Gastrocnemius medialis (tissue), 4 donors: ENCODE results near the gene ARHGAP25. TPM values are rescaled to one million over a fixed set of nuclear protein-coding genes. Genes with fewer than 3 reads are reported as not detected.

Source experiments
- ATAC-seq, 2 donors: fragments of 150-250 bp; one replicate each; pipeline ENCODE4 v1.9.1; 2016
- DNase-seq, 2 donors: peaks; one replicate each; pipeline ENCODE4 v3.0.0-alpha.2; 2019
- H3K27ac ChIP-seq, 4 donors: fragments of 200-600 bp; sonication (generic); 1 replicate in 1 of 4; 2 replicates in 3 of 4; pipeline ENCODE4 v1.5.1; 2016 to 2018; ENCODE audit warnings: mild to moderate bottlenecking in 2 of 4, moderate library complexity in 1 of 4
- H3K27me3 ChIP-seq, 3 donors: fragments of 200-600 bp; sonication (generic) in 2 of 3; 1 replicate in 1 of 3; 2 replicates in 2 of 3; pipeline versions ENCODE4 v1.5.1 to v1.6.0; 2016 to 2019; ENCODE audit warnings: mild to moderate bottlenecking in 1 of 3, moderate library complexity in 1 of 3
- H3K36me3 ChIP-seq, 2 donors: fragments of 200-600 bp; sonication (generic) in 1 of 2; one replicate each; pipeline ENCODE4 v1.5.1; 2017 to 2018
- H3K4me1 ChIP-seq, 2 donors: fragments of 200-600 bp; sonication (generic) in 1 of 2; one replicate each; pipeline ENCODE4 v1.5.1; 2016 to 2017; ENCODE audit warnings: mild to moderate bottlenecking in 2 of 2
- H3K4me3 ChIP-seq, 4 donors: fragments of 200-600 bp; sonication (generic) in 3 of 4; 1 replicate in 1 of 4; 2 replicates in 3 of 4; pipeline ENCODE4 v1.5.1; 2016 to 2019; ENCODE audit warnings: mild to moderate bottlenecking in 2 of 4
- H3K9me3 ChIP-seq, 3 donors: fragments of 200-600 bp; sonication (generic) in 2 of 3; 1 replicate in 1 of 3; 2 replicates in 2 of 3; pipeline ENCODE4 v1.5.1; 2016 to 2019
- CTCF ChIP-seq, 5 experiments: fragments of 450-650 bp in 3 of 5; fragments of 200-600 bp in 2 of 5; sonication (generic) in 2 of 5; IDR thresholded peaks in 4 of 5; conservative IDR thresholded peaks in 1 of 5; 1 replicate in 4 of 5; 2 replicates in 1 of 5; pipeline ENCODE4 v1.5.1; 2016 to 2019; ENCODE audit warnings: antibody characterized with exemption in 5 of 5, mild to moderate bottlenecking in 3 of 5, moderate library complexity in 3 of 5
- POLR2A ChIP-seq, 2 donors: fragments of 450-650 bp; IDR thresholded peaks; one replicate each; pipeline ENCODE4 v1.6.1; 2017; ENCODE audit warnings: antibody characterized with exemption in 2 of 2, mild to moderate bottlenecking in 2 of 2, moderate library complexity in 2 of 2
- in situ Hi-C, 4 donors: fragments of 200-750 bp; cut with MboI; loops; one replicate each; pipeline versions ENCODE4 v1.15.0 to v1.8.0; 2017; ENCODE audit warnings: low sequenced_read_pairs in 4 of 4
- intact Hi-C: fragments of 100-400 bp; cut with DNase I; formaldehyde crosslinking; loops from one replicate; pipeline ENCODE4 v1.15.1; 2023; ENCODE audit warnings: low total_unique reads
- total RNA-seq, 4 donors: library from RNA; depleted of rRNA; stranded (reverse); fragments of >200 nt; gene quantifications; one replicate each; pipeline versions ENCODE4 v1.1.0 to v1.2.3, GENCODE V29; 2016

ARHGAP25 gene
- total RNA-seq, 4 donors from 2014 or later = 1.9 to 6.8 (median 3.0) TPM

DNA sequence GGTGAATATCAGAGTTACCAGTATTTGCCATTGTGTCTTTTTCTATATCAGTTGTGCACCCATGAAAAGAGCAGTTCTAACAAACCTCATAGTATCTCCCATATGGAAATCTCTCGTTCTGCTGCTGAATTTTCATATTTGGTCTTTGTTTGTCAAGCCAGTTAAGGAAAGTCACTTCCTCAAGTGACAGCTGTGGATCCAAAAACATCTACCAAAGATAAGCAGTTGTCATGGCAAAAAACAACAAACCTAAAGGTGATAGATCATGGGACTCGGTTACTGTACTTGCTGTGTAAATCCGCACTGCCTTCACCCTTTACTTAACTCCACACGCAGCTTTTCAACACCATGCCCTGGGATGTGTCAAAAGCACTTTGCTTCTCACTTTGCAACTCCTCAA, 119.3 kb downstream of the ARHGAP25 start:
- Histone ChIP-seq H3K4me3 (no peak overlapping the region), H3K9me3 (no peaks in the 10 kb centered on the region), H3K27me3 (no peaks in the 10 kb centered on the region), H3K4me1 (no peaks in the 10 kb centered on the region), H3K36me3 (no peaks in the 10 kb centered on the region), H3K27ac (no peak overlapping the region)
- TF ChIP-seq POLR2A (IDR thresholded peaks at IDR 0.05) (no peak), CTCF (IDR thresholded peaks at IDR 0.05 in 4 of 5, conservative IDR thresholded peaks at IDR 0.05 in 1 of 5) (no peak)
- ATAC-seq (no peak), DNase-seq (no peak)
- in situ Hi-C loops (no loop called here), intact Hi-C loops (no loop called here)

DNA sequence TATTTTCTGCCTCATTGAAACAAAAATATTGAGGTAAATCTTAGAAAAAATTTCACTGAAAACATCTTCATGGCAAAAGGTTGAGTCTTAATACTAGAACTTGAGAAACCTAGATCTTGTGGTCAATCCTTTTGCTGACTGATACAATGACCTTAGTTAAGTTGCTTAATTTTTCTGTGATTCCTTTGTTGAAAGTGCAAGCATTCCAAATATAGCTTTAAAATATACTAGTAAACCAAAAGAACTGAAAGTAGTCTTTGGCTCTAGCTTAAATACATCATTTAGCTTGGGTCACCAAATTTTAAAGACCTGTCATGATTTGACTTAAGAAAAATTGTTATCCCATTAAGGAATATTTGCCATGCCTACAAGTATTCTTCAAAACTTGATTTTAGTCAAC, 119.9 kb downstream of the ARHGAP25 start:
- intact Hi-C loops (no loop called here), in situ Hi-C loops (no loop called here)
- Histone ChIP-seq H3K9me3 (no peaks in the 10 kb centered on the region), H3K4me1 (no peaks in the 10 kb centered on the region), H3K27me3 (no peaks in the 10 kb centered on the region), H3K4me3 (no peak overlapping the region), H3K27ac (no peak overlapping the region), H3K36me3 (no peaks in the 10 kb centered on the region)
- TF ChIP-seq CTCF (IDR thresholded peaks at IDR 0.05 in 4 of 5, conservative IDR thresholded peaks at IDR 0.05 in 1 of 5) (no peak), POLR2A (IDR thresholded peaks at IDR 0.05) (no peak)
- no peak for DNase-seq
- no peak for ATAC-seq

DNA sequence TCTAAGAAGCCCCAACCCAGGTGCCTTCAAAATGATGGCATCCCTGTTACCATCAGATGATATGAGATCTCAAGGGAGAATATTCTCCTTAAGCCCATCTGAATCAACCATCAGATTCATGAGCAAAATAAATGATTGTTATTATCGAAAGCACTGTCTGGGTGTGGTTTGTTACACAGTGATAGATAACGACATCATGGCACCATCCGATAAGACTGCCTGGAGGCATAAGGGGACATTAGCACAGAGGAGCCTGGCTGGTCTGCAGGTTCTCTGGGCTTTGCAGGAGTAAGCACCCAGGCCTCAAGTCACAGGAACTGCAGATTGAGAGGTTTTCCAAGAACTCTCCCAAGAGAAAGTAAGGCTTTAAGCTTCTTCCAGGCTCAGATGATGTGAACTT, 120.9 kb downstream of the ARHGAP25 start:
- in situ Hi-C loops = no loop called here
- H3K27ac ChIP-seq = no peak overlapping the region

DNA sequence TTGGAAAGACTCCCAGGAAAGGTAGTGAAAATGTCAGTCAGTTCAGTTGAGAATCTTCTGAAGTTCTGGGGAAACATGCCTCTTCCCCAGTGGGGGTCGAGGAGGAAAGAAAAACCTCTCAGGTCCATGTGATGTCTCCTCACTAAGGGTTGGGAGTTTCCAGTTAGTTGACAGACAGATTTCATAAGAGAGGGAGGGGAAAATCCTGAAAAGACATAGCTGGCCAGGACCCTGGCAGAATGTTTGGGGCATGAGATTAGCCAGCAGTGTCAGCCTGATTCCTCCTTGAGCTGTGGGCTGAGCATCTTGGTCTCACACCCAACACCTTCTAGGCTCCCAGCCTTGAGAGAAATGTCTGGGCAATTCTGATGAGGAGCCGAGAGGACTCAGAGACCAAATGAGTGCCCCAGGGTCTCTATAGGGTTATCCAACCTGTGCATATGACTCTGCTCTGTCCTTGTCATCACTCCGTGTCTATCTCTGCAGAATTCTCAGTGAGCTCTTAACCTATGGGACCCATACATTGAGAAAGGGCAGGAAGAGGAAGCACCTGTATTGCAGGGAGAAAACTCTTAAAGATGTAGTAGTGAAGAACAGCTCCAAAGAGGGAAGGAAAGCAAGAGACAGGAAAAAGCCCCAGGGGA, 122.7 kb downstream of the ARHGAP25 start:
- ATAC-seq = no peak
- Histone ChIP-seq H3K27me3 (no peaks in the 10 kb centered on the region), H3K27ac (no peak overlapping the region)

More for the DNA sequence above, 120.9 kb downstream of the ARHGAP25 start:
- no peaks in the 10 kb centered on the region for H3K36me3 ChIP-seq
- no peak overlapping the region for H3K4me3 ChIP-seq
- no peak for DNase-seq
- H3K9me3 ChIP-seq = no peaks in the 10 kb centered on the region
- H3K27me3 ChIP-seq = no peaks in the 10 kb centered on the region
- no peak for ATAC-seq
- no peaks in the 10 kb centered on the region for H3K4me1 ChIP-seq
- no peak for TF ChIP-seq POLR2A (IDR thresholded peaks at IDR 0.05)
- TF ChIP-seq CTCF (IDR thresholded peaks at IDR 0.05 in 4 of 5, conservative IDR thresholded peaks at IDR 0.05 in 1 of 5) = no peak
- intact Hi-C loops = no loop called here

More for the DNA sequence above, 122.7 kb downstream of the ARHGAP25 start:
- Histone ChIP-seq H3K36me3 (no peaks in the 10 kb centered on the region), H3K4me1 (no peaks in the 10 kb centered on the region), H3K4me3 (no peak overlapping the region), H3K9me3 (no peaks in the 10 kb centered on the region)
- in situ Hi-C loops = no loop called here
- DNase-seq = no peak
- intact Hi-C loops = no loop called here
- no peak for TF ChIP-seq CTCF (IDR thresholded peaks at IDR 0.05 in 4 of 5, conservative IDR thresholded peaks at IDR 0.05 in 1 of 5)
- TF ChIP-seq POLR2A (IDR thresholded peaks at IDR 0.05) = no peak
